IPS DF 6.9 (cell line): ENCODE results near the gene ZMYM4.

ENCODE experiments used
- DNase-seq: peaks from one replicate; pipeline ENCODE4 v3.0.0-alpha.2; 2013; ENCODE audit warnings: low read depth, low spot score
- H3K27ac ChIP-seq: one replicate; pipeline ENCODE4 v1.5.1; 2013; ENCODE audit warnings: low read length, control low read depth
- H3K27me3 ChIP-seq: 2 replicates; pipeline ENCODE4 v1.6.1; 2013; ENCODE audit warnings: mild to moderate bottlenecking, low read length; ENCODE audit not compliant: control insufficient read depth, insufficient read depth
- H3K36me3 ChIP-seq: 2 replicates; pipeline ENCODE4 v1.6.1; 2013; ENCODE audit warnings: low read length; ENCODE audit not compliant: control insufficient read depth, insufficient read depth
- H3K4me1 ChIP-seq: 2 replicates; pipeline ENCODE4 v1.6.1; 2013; ENCODE audit warnings: low read length; ENCODE audit not compliant: control insufficient read depth, insufficient read depth
- H3K4me3 ChIP-seq: 2 replicates; pipeline ENCODE4 v1.5.1; 2013; ENCODE audit warnings: mild to moderate bottlenecking, low read length
- H3K9me3 ChIP-seq: 2 replicates; pipeline ENCODE4 v1.6.1; 2013; ENCODE audit warnings: low read length, inconsistent platforms; ENCODE audit not compliant: control insufficient read depth, insufficient read depth
- WGBS: extraction: QIAGEN DNeasy Blood & Tissue Kit; methylation state at CpG from one replicate; pipeline ENCODE4 v1.1.7; 2013; ENCODE audit warnings: mixed read lengths, missing lambda C conversion rate; ENCODE audit not compliant: insufficient read length, insufficient coverage; 5-methylcytosine and 5-hydroxymethylcytosine counted together

The ZMYM4 gene

GRCh38 chr1:35470977-35471613 lies 202.6 kb downstream of the ZMYM4 start:
- no peak overlapping the region for H3K27ac ChIP-seq
- H3K4me3 ChIP-seq: no peak overlapping the region
- H3K36me3 ChIP-seq: peaks cover 1% of the 10 kb centered on the region; the same call in 1 of the 2 replicates
- no CpG with 5 or more reads among the region's 4 CpGs for WGBS
- peak; percentile 9 for DNase-seq
- no peaks in the 10 kb centered on the region for H3K4me1 ChIP-seq
- no peaks in the 10 kb centered on the region for H3K9me3 ChIP-seq
- H3K27me3 ChIP-seq: no peaks in the 10 kb centered on the region
